GM23338 (cell line): ENCODE measurements around the gene SH3BP2. TPM values are rescaled to one million over a fixed set of nuclear protein-coding genes. Genes with fewer than 3 reads are reported as not detected.

ENCODE experiments used
- ATAC-seq: fragments of 200-7000 bp; cut with Tn5 transposase; 3 replicates; pipeline ENCODE4 v1.9.1; 2020
- DNase-seq: peaks from one replicate; pipeline ENCODE4 v3.0.0-alpha.2; 2015; ENCODE audit warnings: low spot score
- H2AFZ ChIP-seq: fragments of 200-600 bp; sonication (generic); 2 replicates; pipeline ENCODE4 v1.8.0; 2016; ENCODE audit warnings: antibody characterized with exemption, mild to moderate bottlenecking, moderate library complexity
- H3F3A ChIP-seq: fragments of 200-600 bp; sonication (generic); replicated peaks from 2 replicates; pipeline ENCODE4 v1.8.0; 2017; ENCODE audit warnings: antibody characterized with exemption, mixed run types, low read depth
- H3K27ac ChIP-seq: fragments of 200-600 bp; sonication (generic); 2 replicates; pipeline ENCODE4 v1.6.1; 2016; ENCODE audit warnings: low read depth
- H3K27me3 ChIP-seq: fragments of 200-600 bp; sonication (generic); 2 replicates; pipeline ENCODE4 v1.8.0; 2016; ENCODE audit warnings: mild to moderate bottlenecking, mixed run types, moderate library complexity; ENCODE audit not compliant: insufficient read depth
- H3K36me3 ChIP-seq: fragments of 200-600 bp; sonication (generic); 2 replicates; pipeline ENCODE4 v1.8.0; 2016; ENCODE audit warnings: mild to moderate bottlenecking; ENCODE audit not compliant: insufficient read depth
- H3K4me1 ChIP-seq: fragments of 200-600 bp; sonication (generic); 2 replicates; pipeline ENCODE4 v1.8.0; 2016; ENCODE audit warnings: mild to moderate bottlenecking, moderate library complexity; ENCODE audit not compliant: insufficient read depth
- H3K4me2 ChIP-seq: fragments of 200-600 bp; sonication (generic); 2 replicates; pipeline ENCODE4 v1.7.1; 2017; ENCODE audit warnings: mixed run types
- H3K4me3 ChIP-seq: fragments of 200-600 bp; sonication (generic); 2 replicates; pipeline ENCODE4 v1.6.1; 2016; ENCODE audit warnings: mixed run types
- H3K79me2 ChIP-seq: fragments of 200-600 bp; sonication (generic); replicated peaks from 2 replicates; pipeline ENCODE4 v1.8.0; 2017; ENCODE audit warnings: mild to moderate bottlenecking; ENCODE audit not compliant: insufficient read depth
- H3K9me2 ChIP-seq: fragments of 200-600 bp; sonication (generic); 2 replicates; pipeline ENCODE4 v1.8.0; 2017; ENCODE audit not compliant: insufficient read depth
- H4K20me1 ChIP-seq: fragments of 200-600 bp; sonication (generic); replicated peaks from 2 replicates; pipeline ENCODE4 v1.8.0; 2017; ENCODE audit warnings: mild to moderate bottlenecking; ENCODE audit not compliant: insufficient read depth
- H3K27ac Mint-ChIP-seq: 2 replicates; pipeline ENCODE4 v1.8.0; 2020; ENCODE audit warnings: inconsistent platforms, mild to moderate bottlenecking, moderate library complexity, mixed read lengths
- H3K27me3 Mint-ChIP-seq: 3 replicates; pipeline ENCODE4 v1.8.0; 2022; ENCODE audit warnings: low read depth, mild to moderate bottlenecking, moderate library complexity, mixed read lengths, inconsistent platforms; ENCODE audit not compliant: insufficient read depth, poor library complexity
- H3K36me3 Mint-ChIP-seq: 3 replicates; pipeline ENCODE4 v1.8.0; 2021; ENCODE audit warnings: low read depth, mild to moderate bottlenecking, inconsistent platforms, moderate library complexity, mixed read lengths
- H3K4me1 Mint-ChIP-seq: 3 replicates; pipeline ENCODE4 v1.8.0; 2020; ENCODE audit warnings: mild to moderate bottlenecking, inconsistent platforms, mixed read lengths
- H3K4me3 Mint-ChIP-seq: 3 replicates; pipeline ENCODE4 v1.8.0; 2021; ENCODE audit warnings: moderate library complexity, mild to moderate bottlenecking, inconsistent platforms, mixed read lengths
- H3K9me3 Mint-ChIP-seq: 3 replicates; pipeline ENCODE4 v1.8.0; 2020; ENCODE audit warnings: moderate library complexity, mild to moderate bottlenecking, inconsistent platforms, mixed read lengths
- CREB1 ChIP-seq: fragments of 250-450 bp; sonication (Bioruptor Pico); IDR thresholded peaks from 2 replicates; pipeline ENCODE4 v1.5.0; 2020; ENCODE audit warnings: low read depth, mild to moderate bottlenecking, moderate library complexity
- CTCF ChIP-seq, 2 experiments: fragments of 200-600 bp in 1 of 2; sonication (generic) in 1 of 2; conservative IDR thresholded peaks; 2 replicates each; pipeline versions ENCODE4 v1.5.1 to v1.6.1; 2016 to 2017; ENCODE audit warnings: antibody characterized with exemption in 2 of 2, low read depth in 2 of 2, mild to moderate bottlenecking in 2 of 2, moderate library complexity in 1 of 2
- ETS1 ChIP-seq: IDR thresholded peaks from 2 replicates; pipeline ENCODE4 v1.6.1; 2016; ENCODE audit warnings: antibody characterized with exemption
- EZH2phosphoT487 ChIP-seq: fragments of 200-600 bp; sonication (generic); IDR thresholded peaks from one replicate; pipeline ENCODE4 v1.8.1; 2018; ENCODE audit warnings: antibody characterized with exemption; ENCODE audit not compliant: unreplicated experiment
- JUNB ChIP-seq: IDR thresholded peaks from one replicate; pipeline ENCODE4 v1.6.1; 2016; ENCODE audit warnings: antibody characterized with exemption; ENCODE audit not compliant: unreplicated experiment
- NANOG ChIP-seq: IDR thresholded peaks from 2 replicates; pipeline ENCODE4 v1.6.1; 2016; ENCODE audit warnings: antibody characterized with exemption, borderline replicate concordance
- STAT1 ChIP-seq: IDR thresholded peaks from one replicate; pipeline ENCODE4 v1.6.1; 2016; ENCODE audit warnings: antibody characterized with exemption; ENCODE audit not compliant: unreplicated experiment
- ZNF114 ChIP-seq: fragments of 250-450 bp; sonication (Bioruptor Pico); IDR thresholded peaks from 2 replicates; pipeline ENCODE4 v1.5.0; 2020; ENCODE audit warnings: mild to moderate bottlenecking, moderate library complexity
- ZNF331 ChIP-seq: fragments of 250-450 bp; sonication (Bioruptor Pico); IDR thresholded peaks from 2 replicates; pipeline ENCODE4 v1.5.0; 2020; ENCODE audit warnings: low read depth, mild to moderate bottlenecking, moderate library complexity
- polyA plus RNA-seq: library from polyadenylated mRNA; unstranded; fragments of >200 nt; fragmentation: Nextera tagmentation; extraction: Ambion mirVana; gene quantifications from 2 replicates; pipeline ENCODE4 v1.2.1, GENCODE V29; 2016
- total RNA-seq: library from RNA; depleted of rRNA; stranded (reverse); fragments of >200 nt; shearing (Covaris generic); gene quantifications from 2 replicates; pipeline ENCODE4 v1.2.3, GENCODE V29; 2014
- TF ChIP-seq, protein P1 (sequence below): IDR thresholded peaks from one replicate; pipeline ENCODE4 v1.6.1; 2018; ENCODE audit warnings: antibody characterized with exemption; ENCODE audit not compliant: unreplicated experiment

The SH3BP2 gene
- total and polyA plus RNA-seq, 2 experiments from 2014 or later = 15.2 to 43.9 TPM

DNA sequence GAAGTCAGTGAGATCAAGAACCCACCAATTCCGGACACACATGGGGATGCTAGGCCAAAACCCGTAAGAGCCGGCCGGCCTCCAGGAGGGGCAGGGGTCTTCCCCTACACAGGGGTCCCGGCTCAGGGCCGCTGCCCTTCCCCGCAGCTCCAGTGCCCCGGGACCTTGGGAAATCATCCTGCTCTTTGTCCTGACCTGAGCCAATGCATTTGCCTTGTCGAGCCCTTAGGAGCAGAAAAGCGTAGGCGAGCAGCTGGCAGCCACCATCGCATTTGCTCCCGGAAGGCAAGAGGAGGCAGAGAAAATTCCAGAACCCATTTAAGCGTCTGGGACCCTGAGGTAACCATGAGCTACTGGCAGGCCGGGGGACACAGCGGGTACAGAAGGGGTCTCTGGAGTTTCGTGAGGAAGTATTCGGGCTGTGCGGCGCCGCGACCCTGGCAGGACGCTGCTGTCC is 29.3 kb upstream of the SH3BP2 start (continued):
- TF ChIP-seq, protein P1, sequence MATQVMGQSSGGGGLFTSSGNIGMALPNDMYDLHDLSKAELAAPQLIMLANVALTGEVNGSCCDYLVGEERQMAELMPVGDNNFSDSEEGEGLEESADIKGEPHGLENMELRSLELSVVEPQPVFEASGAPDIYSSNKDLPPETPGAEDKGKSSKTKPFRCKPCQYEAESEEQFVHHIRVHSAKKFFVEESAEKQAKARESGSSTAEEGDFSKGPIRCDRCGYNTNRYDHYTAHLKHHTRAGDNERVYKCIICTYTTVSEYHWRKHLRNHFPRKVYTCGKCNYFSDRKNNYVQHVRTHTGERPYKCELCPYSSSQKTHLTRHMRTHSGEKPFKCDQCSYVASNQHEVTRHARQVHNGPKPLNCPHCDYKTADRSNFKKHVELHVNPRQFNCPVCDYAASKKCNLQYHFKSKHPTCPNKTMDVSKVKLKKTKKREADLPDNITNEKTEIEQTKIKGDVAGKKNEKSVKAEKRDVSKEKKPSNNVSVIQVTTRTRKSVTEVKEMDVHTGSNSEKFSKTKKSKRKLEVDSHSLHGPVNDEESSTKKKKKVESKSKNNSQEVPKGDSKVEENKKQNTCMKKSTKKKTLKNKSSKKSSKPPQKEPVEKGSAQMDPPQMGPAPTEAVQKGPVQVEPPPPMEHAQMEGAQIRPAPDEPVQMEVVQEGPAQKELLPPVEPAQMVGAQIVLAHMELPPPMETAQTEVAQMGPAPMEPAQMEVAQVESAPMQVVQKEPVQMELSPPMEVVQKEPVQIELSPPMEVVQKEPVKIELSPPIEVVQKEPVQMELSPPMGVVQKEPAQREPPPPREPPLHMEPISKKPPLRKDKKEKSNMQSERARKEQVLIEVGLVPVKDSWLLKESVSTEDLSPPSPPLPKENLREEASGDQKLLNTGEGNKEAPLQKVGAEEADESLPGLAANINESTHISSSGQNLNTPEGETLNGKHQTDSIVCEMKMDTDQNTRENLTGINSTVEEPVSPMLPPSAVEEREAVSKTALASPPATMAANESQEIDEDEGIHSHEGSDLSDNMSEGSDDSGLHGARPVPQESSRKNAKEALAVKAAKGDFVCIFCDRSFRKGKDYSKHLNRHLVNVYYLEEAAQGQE = no peak
- TF ChIP-seq NANOG (no peak), ZNF114 (CRISPR knock-in tag) (no peak), CREB1 (CRISPR knock-in tag) (no peak)

- Histone ChIP-seq H3K4me3 (no peak overlapping the region), H3K79me2 (no peaks in the 10 kb centered on the region), H3K27ac (no peak overlapping the region), H4K20me1 (no peaks in the 10 kb centered on the region), H3K4me1 (peaks cover 14% of the 10 kb centered on the region), H3F3A (0 out of 2 replicates have a peak, but pooled peaks cover 3% of the 10 kb centered on the region), H3K36me3 (no peaks in the 10 kb centered on the region), H2AFZ (no peak overlapping the region; the same call in 1 of the 2 replicates), H3K27me3 (no peaks in the 10 kb centered on the region), H3K9me2 (no peaks in the 10 kb centered on the region), H3K4me2 (no peak overlapping the region)
- ATAC-seq (no peak), DNase-seq (no peak)
- no peak for TF ChIP-seq ZNF114 (CRISPR knock-in tag)
- TF ChIP-seq STAT1 = no peak
- TF ChIP-seq ZNF331 (CRISPR knock-in tag) = no peak
- TF ChIP-seq EZH2phosphoT487 = no peak
- no peak for TF ChIP-seq ETS1
- no peak for TF ChIP-seq CTCF (conservative IDR thresholded peaks at IDR 0.05; ENCODE audit: low read depth in 2 of 2)
- no peak for TF ChIP-seq NANOG
- TF ChIP-seq JUNB = no peak
- TF ChIP-seq, protein P1 = no peak
- Mint-ChIP-seq H3K9me3 (peaks cover 6% of the 10 kb centered on the region; the same call in 2 of the 3 replicates), H3K27me3 (peaks cover 9% of the 10 kb centered on the region), H3K4me1 (peaks cover 11% of the 10 kb centered on the region), H3K27ac (no peak overlapping the region), H3K4me3 (no peak overlapping the region), H3K36me3 (peaks cover 11% of the 10 kb centered on the region; the same call in 1 of the 3 replicates)
Observed at GRCh38 chr4:2765832-2766526, 26.9 kb upstream of the SH3BP2 start.
